HEK293 (cell line): ENCODE results near the gene ANKRD34B.

Experiments used
- CTCF ChIA-PET: fragments of 350-600 bp; formaldehyde crosslinking; extraction: SDS; loops from one replicate; lab custom pipeline; 2021; ENCODE audit warnings: antibody characterized with exemption; lab: Yijun Ruan, JAX
- POLR2A ChIA-PET: fragments of 300-600 bp; formaldehyde crosslinking; extraction: SDS; loops from one replicate; lab custom pipeline; 2020; ENCODE audit warnings: antibody characterized with exemption, inconsistent platforms; lab: Yijun Ruan, JAX
- H3K27ac ChIP-seq: fragments of 200-500 bp; sonication (Bioruptor generic); 2 replicates; pipeline ENCODE4 v1.5.1; 2014; ENCODE audit warnings: low read depth, low read length, control low read depth, inconsistent platforms; ENCODE audit errors: extremely low read depth
- H3K36me3 ChIP-seq, 2 experiments: fragments of 200-500 bp in 1 of 2; sonication (Bioruptor generic) in 1 of 2; 1 replicate in 1 of 2; 2 replicates in 1 of 2; pipeline ENCODE4 v1.5.1; 2014 to 2017; ENCODE audit warnings: inconsistent platforms in 2 of 2, low read length in 2 of 2; ENCODE audit not compliant: control insufficient read depth in 2 of 2, insufficient read depth in 1 of 2
- H3K4me1 ChIP-seq: fragments of 200-500 bp; sonication (Bioruptor generic); 2 replicates; pipeline ENCODE4 v1.5.1; 2014; ENCODE audit warnings: mild to moderate bottlenecking, low read length, inconsistent platforms; ENCODE audit not compliant: control insufficient read depth, insufficient read depth
- H3K4me3 ChIP-seq: 2 replicates; pipeline ENCODE4 v1.5.1; 2011; ENCODE audit warnings: low read depth, mild to moderate bottlenecking, control low read depth, low read length, moderate library complexity
- H3K9me3 ChIP-seq: fragments of 200-500 bp; sonication (Bioruptor generic); 2 replicates; pipeline ENCODE4 v1.5.1; 2014; ENCODE audit warnings: low read depth, low read length, inconsistent platforms; ENCODE audit not compliant: control insufficient read depth, insufficient read depth
- EGR2 ChIP-seq: fragments of 450-650 bp; formaldehyde crosslinking; IDR thresholded peaks from 2 replicates; pipeline ENCODE4 v1.5.1; 2016; ENCODE audit warnings: low read depth, missing biosample characterization, missing genetic modification characterization
- GLI2 ChIP-seq: fragments of 450-650 bp; formaldehyde crosslinking; IDR thresholded peaks from 2 replicates; pipeline ENCODE4; 2017; ENCODE audit warnings: missing biosample characterization, missing genetic modification characterization, low read depth, borderline replicate concordance
- IKZF3 ChIP-seq: fragments of 450-650 bp; IDR thresholded peaks from 2 replicates; pipeline ENCODE4 v1.5.0; 2018; ENCODE audit warnings: missing biosample characterization, mild to moderate bottlenecking, missing genetic modification characterization, moderate library complexity
- KLF17 ChIP-seq: fragments of 450-650 bp; formaldehyde crosslinking; IDR thresholded peaks from 2 replicates; pipeline ENCODE4 v1.5.1; 2016; ENCODE audit warnings: missing biosample characterization, missing genetic modification characterization
- KLF7 ChIP-seq: fragments of 450-650 bp; formaldehyde crosslinking; IDR thresholded peaks from 2 replicates; pipeline ENCODE4 v1.5.1; 2016; ENCODE audit warnings: missing biosample characterization, missing genetic modification characterization, borderline replicate concordance
- MEIS1 ChIP-seq: sonication (generic); formaldehyde crosslinking; IDR thresholded peaks from 2 replicates; pipeline ENCODE4 v1.8.1; 2022; ENCODE audit warnings: missing genetic modification reagents, mild to moderate bottlenecking, borderline replicate concordance
- MZF1 ChIP-seq: fragments of 450-650 bp; formaldehyde crosslinking; IDR thresholded peaks from 2 replicates; pipeline ENCODE4 v1.5.1; 2017; ENCODE audit warnings: missing biosample characterization, missing genetic modification characterization, borderline replicate concordance
- PBX3 ChIP-seq: sonication (generic); formaldehyde crosslinking; IDR thresholded peaks from 2 replicates; pipeline ENCODE4 v1.8.1; 2022; ENCODE audit warnings: mild to moderate bottlenecking, moderate library complexity, missing genetic modification reagents
- PRDM4 ChIP-seq: fragments of 450-650 bp; formaldehyde crosslinking; IDR thresholded peaks from 2 replicates; pipeline ENCODE4 v1.5.1; 2017; ENCODE audit warnings: missing biosample characterization, missing genetic modification characterization
- REPIN1 ChIP-seq: fragments of 450-650 bp; formaldehyde crosslinking; IDR thresholded peaks from 2 replicates; pipeline ENCODE4 v1.5.1; 2017; ENCODE audit warnings: missing biosample characterization, missing genetic modification characterization, low read depth
- SCRT2 ChIP-seq: fragments of 450-650 bp; formaldehyde crosslinking; IDR thresholded peaks from 2 replicates; pipeline ENCODE4 v1.5.1; 2016; ENCODE audit warnings: missing biosample characterization, missing genetic modification characterization
- SETDB1 ChIP-seq: IDR thresholded peaks from one replicate; pipeline ENCODE4 v1.6.1; 2017; ENCODE audit warnings: mild to moderate bottlenecking, low read length, moderate library complexity, mixed read lengths; ENCODE audit not compliant: insufficient read length
- ZBTB21 ChIP-seq: fragments of 450-650 bp; formaldehyde crosslinking; IDR thresholded peaks from 2 replicates; pipeline ENCODE4 v1.5.1; 2017; ENCODE audit warnings: missing biosample characterization, missing genetic modification characterization
- ZFP41 ChIP-seq: fragments of 450-650 bp; formaldehyde crosslinking; IDR thresholded peaks from 2 replicates; pipeline ENCODE4 v1.5.1; 2016; ENCODE audit warnings: missing biosample characterization, missing genetic modification characterization, borderline replicate concordance
- ZFP69B ChIP-seq: fragments of 450-650 bp; formaldehyde crosslinking; IDR thresholded peaks from 2 replicates; pipeline ENCODE4 v1.5.1; 2016; ENCODE audit warnings: missing biosample characterization, missing genetic modification characterization
- ZNF140 ChIP-seq: fragments of 450-650 bp; formaldehyde crosslinking; IDR thresholded peaks from 2 replicates; pipeline ENCODE4 v1.5.1; 2016; ENCODE audit warnings: missing biosample characterization, missing genetic modification characterization
- ZNF16 ChIP-seq: fragments of 450-650 bp; formaldehyde crosslinking; IDR thresholded peaks from 2 replicates; pipeline ENCODE4 v1.5.1; 2016; ENCODE audit warnings: low read depth, missing biosample characterization, missing genetic modification characterization
- ZNF223 ChIP-seq: fragments of 450-650 bp; formaldehyde crosslinking; IDR thresholded peaks from 2 replicates; pipeline ENCODE4 v1.5.1; 2016; ENCODE audit warnings: missing biosample characterization, missing genetic modification characterization
- ZNF354C ChIP-seq: fragments of 450-650 bp; formaldehyde crosslinking; IDR thresholded peaks from 2 replicates; pipeline ENCODE4 v1.5.1; 2016; ENCODE audit warnings: missing biosample characterization, missing genetic modification characterization, low read depth, borderline replicate concordance
- ZNF362 ChIP-seq: fragments of 450-650 bp; formaldehyde crosslinking; IDR thresholded peaks from 2 replicates; pipeline ENCODE4 v1.5.1; 2016; ENCODE audit warnings: missing biosample characterization, missing genetic modification characterization
- ZNF560 ChIP-seq: fragments of 450-650 bp; formaldehyde crosslinking; IDR thresholded peaks from 2 replicates; pipeline ENCODE4 v1.5.1; 2017; ENCODE audit warnings: missing biosample characterization, missing genetic modification characterization, borderline replicate concordance
- ZNF610 ChIP-seq: fragments of 450-650 bp; formaldehyde crosslinking; IDR thresholded peaks from 2 replicates; pipeline ENCODE4 v1.5.1; 2016; ENCODE audit warnings: missing biosample characterization, missing genetic modification characterization, borderline replicate concordance
- ZNF624 ChIP-seq: fragments of 450-650 bp; formaldehyde crosslinking; IDR thresholded peaks from 2 replicates; pipeline ENCODE4 v1.5.1; 2017; ENCODE audit warnings: missing biosample characterization, missing genetic modification characterization
- ZNF658 ChIP-seq: fragments of 450-650 bp; formaldehyde crosslinking; IDR thresholded peaks from 2 replicates; pipeline ENCODE4; 2016; ENCODE audit warnings: missing biosample characterization, missing genetic modification characterization

Gene ANKRD34B

GRCh38 chr5:80565330-80565729 is 4.8 kb downstream of the ANKRD34B start:
- ChIA-PET CTCF (no interaction called here), POLR2A (no interaction called here)
- Histone ChIP-seq H3K4me1 (no peaks in the 10 kb centered on the region), H3K27ac (no peak overlapping the region), H3K9me3 (no peaks in the 10 kb centered on the region), H3K4me3 (no peak overlapping the region), H3K36me3 (peaks cover 0 to 3% of the 10 kb centered on the region in 2 experiments; a peak in 1 of 3 replicates)
- TF ChIP-seq MZF1, result peak; percentile 36; the same call in 1 of the 2 replicates
- TF ChIP-seq ZNF16 (tag by site-specific recombination), result no peak
- TF ChIP-seq EGR2, result no peak
- TF ChIP-seq KLF17 (tag by site-specific recombination), result no peak
- peak; percentile 59 for TF ChIP-seq SCRT2 (tag by site-specific recombination)

GRCh38 chr5:80559244-80559643 is 10.8 kb downstream of the ANKRD34B start:
- H3K36me3 ChIP-seq, result no peaks in the 10 kb centered on the region
- ChIA-PET CTCF (interaction anchor here (0.6 kb wide), 1 partner anchor 549 kb away, joined by 3 read pairs; no protein-coding TSS in a partner anchor), POLR2A (no interaction called here)
- H3K27ac ChIP-seq, result no peak overlapping the region
- no peak overlapping the region for H3K4me3 ChIP-seq
- peaks cover 7% of the 10 kb centered on the region; the same call in 1 of the 2 replicates for H3K4me1 ChIP-seq
- TF ChIP-seq MZF1 (no peak), PRDM4 (tag by site-specific recombination) (no peak), IKZF3 (tag by site-specific recombination) (no peak), ZNF624 (no peak), REPIN1 (no peak), ZNF658 (no peak), GLI2 (no peak)
- no peaks in the 10 kb centered on the region for H3K9me3 ChIP-seq

GRCh38 chr5:80555099-80555498 is 15.0 kb downstream of the ANKRD34B start:
- Histone ChIP-seq H3K4me1 (peaks cover 7% of the 10 kb centered on the region; the same call in 1 of the 2 replicates), H3K27ac (no peak overlapping the region), H3K36me3 (no peaks in the 10 kb centered on the region), H3K9me3 (no peaks in the 10 kb centered on the region), H3K4me3 (no peak overlapping the region)
- ChIA-PET CTCF (no interaction called here), POLR2A (no interaction called here)
- TF ChIP-seq ZNF140 (tag by site-specific recombination) (no peak), ZBTB21 (no peak), ZFP69B (tag by site-specific recombination) (no peak), MEIS1 (CRISPR knock-in tag) (no peak), ZFP41 (tag by site-specific recombination) (no peak), ZNF610 (tag by site-specific recombination) (no peak), ZNF560 (tag by site-specific recombination) (no peak), PBX3 (no peak), KLF7 (tag by site-specific recombination) (no peak), ZNF354C (tag by site-specific recombination) (no peak), ZNF362 (no peak), ZNF223 (no peak), SETDB1 (no peak)
